GM23248 (cell line): ENCODE results near the gene TCP11. TPM values are rescaled to one million over a fixed set of nuclear protein-coding genes. Genes with fewer than 3 reads are reported as not detected.

ENCODE experiments used
- DNase-seq: peaks from one replicate; pipeline ENCODE4 v3.0.0-alpha.2; 2015
- H2AFZ ChIP-seq: fragments of 200-600 bp; sonication (generic); 2 replicates; pipeline ENCODE4 v1.6.1; 2016; ENCODE audit warnings: antibody characterized with exemption
- H3F3A ChIP-seq: fragments of 200-600 bp; sonication (generic); 2 replicates; pipeline ENCODE4 v1.6.1; 2016; ENCODE audit warnings: mild to moderate bottlenecking, antibody characterized with exemption, mixed run types; ENCODE audit not compliant: insufficient read depth
- H3K27ac ChIP-seq: fragments of 200-600 bp; sonication (generic); 2 replicates; pipeline ENCODE4 v1.5.1; 2016; ENCODE audit warnings: mild to moderate bottlenecking
- H3K27me3 ChIP-seq: fragments of 200-600 bp; sonication (generic); replicated peaks from 2 replicates; pipeline ENCODE4 v1.6.1; 2016; ENCODE audit warnings: mild to moderate bottlenecking; ENCODE audit not compliant: insufficient read depth
- H3K36me3 ChIP-seq: fragments of 200-600 bp; sonication (generic); 2 replicates; pipeline ENCODE4 v1.6.1; 2016; ENCODE audit warnings: low read depth, mild to moderate bottlenecking
- H3K4me1 ChIP-seq: fragments of 200-600 bp; sonication (generic); 2 replicates; pipeline ENCODE4 v1.6.1; 2016; ENCODE audit warnings: mild to moderate bottlenecking; ENCODE audit not compliant: insufficient read depth
- H3K4me2 ChIP-seq: fragments of 200-600 bp; sonication (generic); one replicate; pipeline ENCODE4 v1.6.1; 2016; ENCODE audit warnings: mild to moderate bottlenecking; ENCODE audit not compliant: unreplicated experiment
- H3K4me3 ChIP-seq: fragments of 200-600 bp; sonication (generic); 2 replicates; pipeline ENCODE4 v1.5.1; 2016; ENCODE audit warnings: mild to moderate bottlenecking
- H3K79me2 ChIP-seq: fragments of 200-600 bp; sonication (generic); 2 replicates; pipeline ENCODE4 v1.6.1; 2016; ENCODE audit warnings: mild to moderate bottlenecking; ENCODE audit not compliant: insufficient read depth
- H3K9ac ChIP-seq: fragments of 200-600 bp; sonication (generic); 2 replicates; pipeline ENCODE4 v1.6.1; 2016; ENCODE audit warnings: mild to moderate bottlenecking
- H3K9me2 ChIP-seq: fragments of 200-600 bp; sonication (generic); 2 replicates; pipeline ENCODE4 v1.6.1; 2016; ENCODE audit warnings: mixed run types, mild to moderate bottlenecking, moderate library complexity; ENCODE audit not compliant: insufficient read depth
- H3K9me3 ChIP-seq: fragments of 200-600 bp; sonication (generic); one replicate; pipeline ENCODE4 v1.6.1; 2017; ENCODE audit warnings: low read depth
- H4K20me1 ChIP-seq: fragments of 200-600 bp; sonication (generic); 2 replicates; pipeline ENCODE4 v1.6.0; 2016; ENCODE audit not compliant: insufficient read depth
- EZH2 ChIP-seq: fragments of 200-600 bp; sonication (generic); IDR thresholded peaks from 2 replicates; pipeline ENCODE4 v1.6.1; 2018; ENCODE audit warnings: antibody characterized with exemption, mild to moderate bottlenecking; ENCODE audit not compliant: insufficient read depth, poor library complexity, severe bottlenecking
- EZH2phosphoT487 ChIP-seq: fragments of 200-600 bp; sonication (generic); IDR thresholded peaks from 2 replicates; pipeline ENCODE4 v1.6.1; 2018; ENCODE audit warnings: antibody characterized with exemption, moderate library complexity, mild to moderate bottlenecking, low read depth; ENCODE audit not compliant: insufficient read depth
- WGBS, 2 experiments: methylation state at CpG; one replicate each; pipeline ENCODE4 v1.1.6; 2015 to 2017; ENCODE audit warnings: low lambda C conversion rate in 2 of 2, low coverage in 1 of 2; ENCODE audit errors: missing lambda C conversion rate in 2 of 2; 5-methylcytosine and 5-hydroxymethylcytosine counted together
- in situ Hi-C: fragments of 300-500 bp; cut with MboI; formaldehyde crosslinking; loops from 2 replicates; pipeline ENCODE4 v1.15.0; 2020
- polyA plus RNA-seq: library from polyadenylated mRNA; unstranded; fragments of >200 nt; fragmentation: Nextera tagmentation; extraction: Ambion mirVana; gene quantifications from 2 replicates; pipeline ENCODE4 v1.2.1, GENCODE V29; 2016
- small RNA-seq: library from RNA; depleted of rRNA; stranded (forward); fragments of <200 nt; gene quantifications from one replicate; pipeline ENCODE3, GENCODE V24; 2014; ENCODE audit warnings: low read depth, low replicate concordance
- total RNA-seq: library from RNA; depleted of rRNA; stranded (reverse); fragments of >200 nt; shearing (Covaris generic); gene quantifications from 2 replicates; pipeline ENCODE4 v1.2.3, GENCODE V29; 2014; rRNA removed

Gene TCP11
- total and polyA plus RNA-seq, 2 experiments from 2014 or later: not detected

- TF ChIP-seq EZH2phosphoT487 (no peak), EZH2 (no peak)
- in situ Hi-C loops: no loop called here
- no peak for DNase-seq
- Histone ChIP-seq H3K27me3 (no peaks in the 10 kb centered on the region), H4K20me1 (no peaks in the 10 kb centered on the region), H3K79me2 (no peaks in the 10 kb centered on the region), H3F3A (no peaks in the 10 kb centered on the region), H3K4me2 (no peak overlapping the region), H3K9me2 (no peaks in the 10 kb centered on the region), H3K36me3 (no peaks in the 10 kb centered on the region), H3K9me3 (no peaks in the 10 kb centered on the region), H3K4me1 (no peaks in the 10 kb centered on the region), H3K4me3 (no peak overlapping the region), H2AFZ (no peak overlapping the region), H3K9ac (no peak overlapping the region), H3K27ac (no peak overlapping the region)
- 66 to 67% methylated on average over 7 of the region's 7 CpGs for WGBS, 2 experiments
Measured at GRCh38 chr6:35068644-35069043, 72.5 kb downstream of the TCP11 start.

GRCh38 chr6:35068206-35068605 is 72.9 kb downstream of the TCP11 start:
- Histone ChIP-seq H3K27me3 (no peaks in the 10 kb centered on the region), H3K9ac (no peak overlapping the region), H3K79me2 (no peaks in the 10 kb centered on the region), H3K4me1 (no peaks in the 10 kb centered on the region), H3K36me3 (no peaks in the 10 kb centered on the region), H4K20me1 (no peaks in the 10 kb centered on the region), H3K4me3 (no peak overlapping the region), H3F3A (no peaks in the 10 kb centered on the region), H2AFZ (no peak overlapping the region), H3K9me3 (no peaks in the 10 kb centered on the region), H3K4me2 (no peak overlapping the region), H3K9me2 (no peaks in the 10 kb centered on the region), H3K27ac (no peak overlapping the region)
- no peak for DNase-seq
- in situ Hi-C loops: no loop called here
- TF ChIP-seq EZH2 (no peak), EZH2phosphoT487 (no peak)
- 41 to 45% methylated on average over 8 to 9 of the region's 9 CpGs for WGBS, 2 experiments

Small RNAs within 50 kb of the gene (small RNA-seq; reads per million reads assigned to genes)
- not detected for gene AL138721.1

Other genes with a start within 250 kb of the TCP11 start
- 31.5 and 31.6 TPM in 2 replicates for gene SCUBE3, start 72.6 kb upstream of the TCP11 start, total RNA-seq
- 21.6 and 24.0 TPM in 2 replicates for gene SCUBE3, start 72.6 kb upstream of the TCP11 start, polyA plus RNA-seq
- gene ZNF76, start 118.4 kb upstream of the TCP11 start, total RNA-seq: 14.3 and 19.6 TPM in 2 replicates
- gene ZNF76, start 118.4 kb upstream of the TCP11 start, polyA plus RNA-seq: 15.9 and 16.4 TPM in 2 replicates
- 2.6 and 4.9 TPM in 2 replicates for gene DEF6, start 156.5 kb upstream of the TCP11 start, total RNA-seq
- gene DEF6, start 156.5 kb upstream of the TCP11 start, polyA plus RNA-seq: 1.3 and 1.7 TPM in 2 replicates
- 13.3 and 15.9 TPM in 2 replicates for gene PPARD, start 201.2 kb upstream of the TCP11 start, total RNA-seq
- 21.7 and 22.3 TPM in 2 replicates for gene PPARD, start 201.2 kb upstream of the TCP11 start, polyA plus RNA-seq